ENCODE measurements around the gene DHX9.

The DHX9 gene

GRCh38 chr1:182909578-182909977, 70.4 kb downstream of the DHX9 start:
- no peak overlapping the region for H3K27ac ChIP-seq
- TF ChIP-seq CTCF (conservative IDR thresholded peaks at IDR 0.05), result no peak
- no peak for TF ChIP-seq ZFX (IDR thresholded peaks at IDR 0.05)

GRCh38 chr1:182910143-182910542, 71.0 kb downstream of the DHX9 start:
- H3K27ac ChIP-seq, result no peak overlapping the region
- TF ChIP-seq ZFX (IDR thresholded peaks at IDR 0.05), result no peak
- TF ChIP-seq CTCF (conservative IDR thresholded peaks at IDR 0.05), result no peak

- H3K27ac ChIP-seq, result no peak overlapping the region
- no peak for TF ChIP-seq CTCF (conservative IDR thresholded peaks at IDR 0.05)
- TF ChIP-seq ZFX (IDR thresholded peaks at IDR 0.05), result no peak
These were observed 74.3 kb downstream of the DHX9 start for GRCh38 chr1:182913401-182913800.

GRCh38 chr1:182917378-182917777, 78.2 kb downstream of the DHX9 start:
- TF ChIP-seq ZFX (IDR thresholded peaks at IDR 0.05) (no peak), CTCF (conservative IDR thresholded peaks at IDR 0.05) (no peak)
- H3K27ac ChIP-seq, result no peak overlapping the region

GRCh38 chr1:182925661-182926060, 86.5 kb downstream of the DHX9 start:
- TF ChIP-seq ZFX (IDR thresholded peaks at IDR 0.05) (no peak), CTCF (conservative IDR thresholded peaks at IDR 0.05) (no peak)
- no peak overlapping the region for H3K27ac ChIP-seq

GRCh38 chr1:182927693-182928433, 88.7 kb downstream of the DHX9 start:
- TF ChIP-seq ZFX (IDR thresholded peaks at IDR 0.05), result no peak
- TF ChIP-seq CTCF (conservative IDR thresholded peaks at IDR 0.05), result no peak
- no peak overlapping the region for H3K27ac ChIP-seq

GRCh38 chr1:182930985-182931384, 91.8 kb downstream of the DHX9 start:
- TF ChIP-seq CTCF (conservative IDR thresholded peaks at IDR 0.05) (no peak), ZFX (IDR thresholded peaks at IDR 0.05) (no peak)
- no peak overlapping the region for H3K27ac ChIP-seq
